ENCODE measurements around the gene CMKLR1. TPM values are rescaled to one million over a fixed set of nuclear protein-coding genes. Genes with fewer than 3 reads are reported as not detected.

Gene CMKLR1
- total and polyA plus RNA-seq, 2 donors (not counting 3 experiments of a cell fraction or from before 2014, with no cell fraction given), result 0.61 TPM; not detected in 1

DNA sequence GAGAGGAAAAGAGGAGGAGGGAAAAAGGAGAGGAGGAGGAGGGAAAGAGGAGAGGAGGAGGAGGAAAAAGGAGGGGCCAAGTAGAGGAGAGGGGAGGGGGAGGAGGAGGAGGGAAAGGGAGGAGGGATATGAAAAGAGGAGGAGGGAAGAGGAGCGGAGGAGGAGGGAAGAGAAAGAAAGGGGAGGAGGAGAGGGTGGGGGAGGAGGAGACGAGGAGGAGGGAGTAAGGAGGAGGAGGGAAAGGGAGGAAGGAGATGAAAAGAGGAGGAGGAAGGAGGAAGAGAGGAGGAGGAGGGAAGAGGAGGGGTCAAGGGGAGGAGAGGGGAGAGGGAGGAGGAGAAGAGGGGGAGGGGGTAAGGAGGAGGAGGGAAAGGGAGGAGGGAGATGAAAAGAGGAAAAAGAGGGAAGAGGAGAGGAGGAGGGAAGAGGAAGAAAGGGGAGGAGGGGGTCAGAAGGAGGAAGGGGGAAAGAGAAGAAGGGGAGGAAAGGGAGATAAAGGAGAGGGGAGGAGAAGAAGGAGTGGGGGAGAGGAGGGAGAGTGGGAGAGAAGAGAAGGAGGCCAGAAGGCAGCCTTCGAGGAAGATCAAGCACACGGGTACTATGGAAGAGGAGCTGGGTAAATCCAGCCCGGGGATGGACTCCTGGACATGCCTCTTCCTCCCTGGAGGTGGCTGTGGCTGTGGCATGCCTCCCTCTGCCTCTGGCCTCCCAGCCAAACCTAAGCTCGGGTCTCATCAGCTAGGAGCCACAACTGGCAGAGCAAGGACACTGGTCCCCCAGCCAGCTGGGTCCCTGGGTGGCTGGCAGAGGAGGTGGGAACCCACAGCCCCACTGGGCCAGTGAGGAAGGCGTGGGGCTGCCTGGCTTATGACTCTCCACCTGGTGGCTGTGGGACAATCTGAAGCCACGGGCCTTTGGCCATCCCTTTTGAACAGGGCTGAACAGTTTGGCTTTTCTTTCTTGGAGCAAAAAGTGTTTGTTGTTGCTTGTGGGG lies 3.0 kb upstream of the CMKLR1 start:
- Histone ChIP-seq H3K36me3 (ENCODE audit: control insufficient read depth in 2 of 2, extremely low read depth in 1 of 2, insufficient read depth in 2 of 2, low read length in 2 of 2) (no peaks in the 10 kb centered on the region), H2AFZ (ENCODE audit: low read depth, low read length) (no peak overlapping the region), H3K27ac (ENCODE audit: insufficient read depth, low read depth, low read length) (no peak overlapping the region), H3K27me3 (ENCODE audit: control insufficient read depth in 2 of 2, insufficient read depth in 2 of 2, low read length in 2 of 2) (peaks cover 23 to 24% of the 10 kb centered on the region in 2 experiments), H3K4me3 (replicated peaks in 1 of 3; ENCODE audit: insufficient read depth in 1 of 3, low read depth in 1 of 3, low read length in 3 of 3) (no peak overlapping the region), H4K20me1 (replicated peaks; ENCODE audit: control insufficient read depth, extremely low read depth, insufficient read depth, low read length) (no peaks in the 10 kb centered on the region), H3K79me2 (ENCODE audit: control insufficient read depth, insufficient read depth, low read length) (no peaks in the 10 kb centered on the region), H3K4me2 (ENCODE audit: insufficient read depth, low read length) (no peak overlapping the region), H3K9me1 (replicated peaks; ENCODE audit: control insufficient read depth, extremely low read depth, insufficient read depth, low read length) (no peaks in the 10 kb centered on the region), H3K4me1 (ENCODE audit: control insufficient read depth, extremely low read depth, insufficient read depth, low read length) (no peaks in the 10 kb centered on the region), H3K9ac (replicated peaks; ENCODE audit: extremely low read depth, insufficient read depth, low read length) (no peak overlapping the region), H3K9me3 (replicated peaks; ENCODE audit: control insufficient read depth, insufficient read depth, low read length) (no peaks in the 10 kb centered on the region)
- TF ChIP-seq FOS (IDR thresholded peaks at IDR 0.05; ENCODE audit: borderline replicate concordance, insufficient read depth, low read length), result no peak
- CTCF ChIA-PET, result interaction anchor here (0.8 to 1.3 kb wide), 3 partner anchors 10 to 29 kb away, joined by 3 to 7 read pairs (median 3); no protein-coding TSS in a partner anchor
- intact Hi-C loops (cut with micrococcal nuclease), result no loop called here
- no peak for FAIRE-seq
- BruUV-seq (replicated peaks), result no TSS peak
- POLR2A ChIA-PET, result no interaction called here
- dilution Hi-C loops (cut with MboI; ENCODE audit: extremely low pct_ligation_motif_present, low sequenced_read_pairs), result no loop called here
- DNase-seq (ENCODE audit: low read depth, low spot score), result no peak

- no peak for DNase-seq (ENCODE audit: low read depth, low spot score)
- Histone ChIP-seq H3K79me2 (ENCODE audit: control insufficient read depth, insufficient read depth, low read length) (no peaks in the 10 kb centered on the region), H3K4me2 (ENCODE audit: insufficient read depth, low read length) (no peak overlapping the region), H3K4me3 (replicated peaks in 1 of 3; ENCODE audit: insufficient read depth in 1 of 3, low read depth in 1 of 3, low read length in 3 of 3) (no peak overlapping the region), H3K4me1 (ENCODE audit: control insufficient read depth, extremely low read depth, insufficient read depth, low read length) (no peaks in the 10 kb centered on the region), H3K27ac (ENCODE audit: insufficient read depth, low read depth, low read length) (no peak overlapping the region), H3K9me1 (replicated peaks; ENCODE audit: control insufficient read depth, extremely low read depth, insufficient read depth, low read length) (no peaks in the 10 kb centered on the region), H3K9me3 (replicated peaks; ENCODE audit: control insufficient read depth, insufficient read depth, low read length) (no peaks in the 10 kb centered on the region), H3K36me3 (ENCODE audit: control insufficient read depth in 2 of 2, extremely low read depth in 1 of 2, insufficient read depth in 2 of 2, low read length in 2 of 2) (no peaks in the 10 kb centered on the region), H3K27me3 (ENCODE audit: control insufficient read depth in 2 of 2, insufficient read depth in 2 of 2, low read length in 2 of 2) (peaks cover 23 to 24% of the 10 kb centered on the region in 2 experiments), H3K9ac (replicated peaks; ENCODE audit: extremely low read depth, insufficient read depth, low read length) (no peak overlapping the region), H2AFZ (ENCODE audit: low read depth, low read length) (no peak overlapping the region), H4K20me1 (replicated peaks; ENCODE audit: control insufficient read depth, extremely low read depth, insufficient read depth, low read length) (no peaks in the 10 kb centered on the region)
- TF ChIP-seq MYC (IDR thresholded peaks at IDR 0.05; ENCODE audit: low read depth, low read length) (no peak), JUN (IDR thresholded peaks at IDR 0.05; ENCODE audit: borderline replicate concordance, insufficient read depth, insufficient read length, low read depth) (no peak), POLR2AphosphoS5 (IDR thresholded peaks at IDR 0.05; ENCODE audit: insufficient read depth, low read depth, low read length) (no peak), POLR2A (IDR thresholded peaks at IDR 0.05; ENCODE audit: low read depth, low read length) (no peak), CTCF (IDR thresholded peaks at IDR 0.05; ENCODE audit: extremely low read depth in 1 of 2, insufficient read depth in 1 of 2, low read depth in 1 of 2, low read length in 2 of 2) (no peak), GATA2 (IDR thresholded peaks at IDR 0.05; ENCODE audit: insufficient read depth, insufficient read length, low read depth, low read length) (no peak), FOS (IDR thresholded peaks at IDR 0.05; ENCODE audit: borderline replicate concordance, insufficient read depth, low read length) (no peak), EZH2 (IDR thresholded peaks at IDR 0.05; ENCODE audit: borderline replicate concordance, low read depth, low read length, severe bottlenecking) (no peak), MAX (IDR thresholded peaks at IDR 0.05; ENCODE audit: insufficient read depth, insufficient read length) (no peak)
- POLR2A ChIA-PET, result no interaction called here
- CTCF ChIA-PET, result no interaction called here
- intact Hi-C loops (cut with micrococcal nuclease) (no loop called here), dilution Hi-C loops (cut with MboI; ENCODE audit: extremely low pct_ligation_motif_present, low sequenced_read_pairs) (no loop called here)
- no peak for FAIRE-seq
- BruUV-seq (replicated peaks), result no TSS peak
Observed at GRCh38 chr12:108341356-108341755, 2.2 kb upstream of the CMKLR1 start.
